Activated naive CD8-positive, alpha-beta T cell (primary cell): ENCODE results near the gene PCDHB15.
"Not testable (repeated sequence)": the region's sequence is repeated elsewhere in the genome, so short reads cannot be mapped to it uniquely, and the experiment has no call there.

ENCODE experiments used
- H3K27ac Mint-ChIP-seq: one replicate; pipeline ENCODE4 v1.8.0; 2021; ENCODE audit warnings: mixed read lengths
- H3K27me3 Mint-ChIP-seq: one replicate; pipeline ENCODE4 v1.8.0; 2021; ENCODE audit warnings: mixed read lengths
- H3K36me3 Mint-ChIP-seq: one replicate; pipeline ENCODE4 v1.8.0; 2021; ENCODE audit warnings: mixed read lengths
- H3K4me1 Mint-ChIP-seq: one replicate; pipeline ENCODE4 v1.8.0; 2021; ENCODE audit warnings: low read depth, mixed read lengths
- H3K4me3 Mint-ChIP-seq: one replicate; pipeline ENCODE4 v1.8.0; 2021; ENCODE audit warnings: mild to moderate bottlenecking, mixed read lengths
- H3K9me3 Mint-ChIP-seq: one replicate; pipeline ENCODE4 v1.8.0; 2021; ENCODE audit warnings: low read depth, mixed read lengths

PCDHB15 gene

GRCh38 chr5:141245250-141245717, at the start of gene PCDHB15:
PCDHB15 (plus strand) TSS chr5:141245395; CDS start chr5:141245579, 184 bp downstream.
- Mint-ChIP-seq H3K27me3 (peaks cover 19% of the 10 kb centered on the region), H3K4me3 (no peak within 1 kb of the TSS), H3K9me3 (peaks cover 30% of the 10 kb centered on the region), H3K36me3 (peaks cover 41% of the 10 kb centered on the region), H3K4me1 (no peaks in the 10 kb centered on the region), H3K27ac (no peak within 1 kb of the TSS)

- Mint-ChIP-seq H3K4me3 (no peak overlapping the region), H3K36me3 (peaks cover 15% of the 10 kb centered on the region), H3K9me3 (peaks cover 42% of the 10 kb centered on the region), H3K4me1 (no peaks in the 10 kb centered on the region), H3K27me3 (peaks cover 44% of the 10 kb centered on the region), H3K27ac (no peak overlapping the region)
Measured at GRCh38 chr5:141196363-141196762, 48.8 kb upstream of the PCDHB15 start.

GRCh38 chr5:141199359-141200235, 45.6 kb upstream of the PCDHB15 start, which contains the start of gene PCDHB11:
PCDHB11 (plus strand) TSS chr5:141199627; CDS start chr5:141199775, 148 bp downstream.
- H3K4me1 Mint-ChIP-seq, result no peaks in the 10 kb centered on the region
- H3K36me3 Mint-ChIP-seq, result peaks cover 10% of the 10 kb centered on the region
- H3K27ac Mint-ChIP-seq, result no peak within 1 kb of the TSS
- no peak within 1 kb of the TSS for H3K4me3 Mint-ChIP-seq
- peaks cover 31% of the 10 kb centered on the region for H3K9me3 Mint-ChIP-seq
- peaks cover 32% of the 10 kb centered on the region for H3K27me3 Mint-ChIP-seq

- not testable (repeated sequence) for H3K4me1 Mint-ChIP-seq, H3K36me3 Mint-ChIP-seq, H3K4me3 Mint-ChIP-seq, H3K27ac Mint-ChIP-seq
- H3K27me3 Mint-ChIP-seq, result peaks cover 31% of the 10 kb centered on the region
- peaks cover 26% of the 10 kb centered on the region for H3K9me3 Mint-ChIP-seq
Measured at GRCh38 chr5:141201126-141201525, 44.1 kb upstream of the PCDHB15 start.

GRCh38 chr5:141201646-141202045, 43.5 kb upstream of the PCDHB15 start:
- H3K36me3 Mint-ChIP-seq, H3K4me3 Mint-ChIP-seq, H3K27ac Mint-ChIP-seq, H3K4me1 Mint-ChIP-seq: not testable (repeated sequence)
- Mint-ChIP-seq H3K27me3 (peaks cover 35% of the 10 kb centered on the region), H3K9me3 (peaks cover 21% of the 10 kb centered on the region)

- Mint-ChIP-seq H3K36me3 (peaks cover 2% of the 10 kb centered on the region), H3K9me3 (no peaks in the 10 kb centered on the region), H3K27ac (no peak within 1 kb of the TSS), H3K4me3 (no peak within 1 kb of the TSS), H3K4me1 (no peaks in the 10 kb centered on the region), H3K27me3 (peaks cover 44% of the 10 kb centered on the region)
Measured at GRCh38 chr5:141208478-141208877, 36.7 kb upstream of the PCDHB15 start, which contains the start of gene PCDHB12. PCDHB12 (plus strand) TSS chr5:141208719; CDS start chr5:141208908, 189 bp downstream.

GRCh38 chr5:141210281-141210680, 34.9 kb upstream of the PCDHB15 start:
- H3K4me3 Mint-ChIP-seq, H3K27ac Mint-ChIP-seq, H3K4me1 Mint-ChIP-seq, H3K9me3 Mint-ChIP-seq, H3K36me3 Mint-ChIP-seq: not testable (repeated sequence)
- peaks cover 56% of the 10 kb centered on the region for H3K27me3 Mint-ChIP-seq

- H3K27me3 Mint-ChIP-seq, result peaks cover 55% of the 10 kb centered on the region
- not testable (repeated sequence) for H3K36me3 Mint-ChIP-seq, H3K27ac Mint-ChIP-seq, H3K9me3 Mint-ChIP-seq, H3K4me1 Mint-ChIP-seq, H3K4me3 Mint-ChIP-seq
Measured at GRCh38 chr5:141210849-141211248, 34.3 kb upstream of the PCDHB15 start.

GRCh38 chr5:141213656-141214339, 31.4 kb upstream of the PCDHB15 start, which contains the start of gene PCDHB13:
PCDHB13 (plus strand) TSS chr5:141213919; CDS start chr5:141214124, 205 bp downstream.
- not testable (repeated sequence) for H3K4me1 Mint-ChIP-seq, H3K27ac Mint-ChIP-seq, H3K4me3 Mint-ChIP-seq
- Mint-ChIP-seq H3K27me3 (peaks cover 45% of the 10 kb centered on the region), H3K36me3 (peaks cover 13% of the 10 kb centered on the region), H3K9me3 (peaks cover 17% of the 10 kb centered on the region)

- peaks cover 44% of the 10 kb centered on the region for H3K27me3 Mint-ChIP-seq
- H3K4me1 Mint-ChIP-seq, H3K27ac Mint-ChIP-seq: not testable (repeated sequence)
Measured at GRCh38 chr5:141214583-141214982, 30.6 kb upstream of the PCDHB15 start.

GRCh38 chr5:141215504-141215903, 29.7 kb upstream of the PCDHB15 start:
- not testable (repeated sequence) for H3K4me1 Mint-ChIP-seq, H3K27ac Mint-ChIP-seq, H3K4me3 Mint-ChIP-seq
- Mint-ChIP-seq H3K36me3 (peaks cover 15% of the 10 kb centered on the region), H3K9me3 (peaks cover 30% of the 10 kb centered on the region), H3K27me3 (peaks cover 46% of the 10 kb centered on the region)

More at GRCh38 chr5:141214583-141214982, 30.6 kb upstream of the PCDHB15 start:
- H3K4me3 Mint-ChIP-seq, result not testable (repeated sequence)
- H3K36me3 Mint-ChIP-seq, result peaks cover 13% of the 10 kb centered on the region
- peaks cover 22% of the 10 kb centered on the region for H3K9me3 Mint-ChIP-seq

GRCh38 chr5:141216035-141216434, 29.2 kb upstream of the PCDHB15 start:
- peaks cover 15% of the 10 kb centered on the region for H3K36me3 Mint-ChIP-seq
- H3K4me3 Mint-ChIP-seq, H3K4me1 Mint-ChIP-seq, H3K27ac Mint-ChIP-seq: not testable (repeated sequence)
- H3K9me3 Mint-ChIP-seq, result peaks cover 30% of the 10 kb centered on the region
- peaks cover 47% of the 10 kb centered on the region for H3K27me3 Mint-ChIP-seq

- Mint-ChIP-seq H3K9me3 (peaks cover 33% of the 10 kb centered on the region), H3K27ac (no peak within 1 kb of the TSS), H3K4me1 (peaks cover 8% of the 10 kb centered on the region), H3K4me3 (no peak within 1 kb of the TSS), H3K36me3 (peaks cover 19% of the 10 kb centered on the region), H3K27me3 (peaks cover 51% of the 10 kb centered on the region)
Measured at GRCh38 chr5:141223112-141223783, 21.9 kb upstream of the PCDHB15 start, which contains the start of gene PCDHB14. PCDHB14 (plus strand) TSS chr5:141223343; CDS start chr5:141223506, 163 bp downstream.

- not testable (repeated sequence) for H3K27ac Mint-ChIP-seq, H3K4me1 Mint-ChIP-seq, H3K4me3 Mint-ChIP-seq
- Mint-ChIP-seq H3K36me3 (peaks cover 19% of the 10 kb centered on the region), H3K27me3 (peaks cover 42% of the 10 kb centered on the region), H3K9me3 (peaks cover 26% of the 10 kb centered on the region)
Measured at GRCh38 chr5:141224844-141225243, 20.4 kb upstream of the PCDHB15 start.
